HCT116 (cell line): ENCODE data around the gene FOXF1. TPM values are rescaled to one million over a fixed set of nuclear protein-coding genes. Genes with fewer than 3 reads are reported as not detected.

Experiments used
- EZH2phosphoT487 ChIP-seq: fragments of 200-600 bp; IDR thresholded peaks from 2 replicates; pipeline ENCODE4 v1.6.1; 2018; ENCODE audit warnings: antibody characterized with exemption, borderline replicate concordance
- total RNA-seq: library from RNA; stranded (reverse); gene quantifications from one replicate; pipeline ENCODE4 v1.2.1, GENCODE V29; 2021; ENCODE audit not compliant: unreplicated experiment

The FOXF1 gene
- total RNA-seq, 1 experiment from 2014 or later, result 2.4 TPM

DNA sequence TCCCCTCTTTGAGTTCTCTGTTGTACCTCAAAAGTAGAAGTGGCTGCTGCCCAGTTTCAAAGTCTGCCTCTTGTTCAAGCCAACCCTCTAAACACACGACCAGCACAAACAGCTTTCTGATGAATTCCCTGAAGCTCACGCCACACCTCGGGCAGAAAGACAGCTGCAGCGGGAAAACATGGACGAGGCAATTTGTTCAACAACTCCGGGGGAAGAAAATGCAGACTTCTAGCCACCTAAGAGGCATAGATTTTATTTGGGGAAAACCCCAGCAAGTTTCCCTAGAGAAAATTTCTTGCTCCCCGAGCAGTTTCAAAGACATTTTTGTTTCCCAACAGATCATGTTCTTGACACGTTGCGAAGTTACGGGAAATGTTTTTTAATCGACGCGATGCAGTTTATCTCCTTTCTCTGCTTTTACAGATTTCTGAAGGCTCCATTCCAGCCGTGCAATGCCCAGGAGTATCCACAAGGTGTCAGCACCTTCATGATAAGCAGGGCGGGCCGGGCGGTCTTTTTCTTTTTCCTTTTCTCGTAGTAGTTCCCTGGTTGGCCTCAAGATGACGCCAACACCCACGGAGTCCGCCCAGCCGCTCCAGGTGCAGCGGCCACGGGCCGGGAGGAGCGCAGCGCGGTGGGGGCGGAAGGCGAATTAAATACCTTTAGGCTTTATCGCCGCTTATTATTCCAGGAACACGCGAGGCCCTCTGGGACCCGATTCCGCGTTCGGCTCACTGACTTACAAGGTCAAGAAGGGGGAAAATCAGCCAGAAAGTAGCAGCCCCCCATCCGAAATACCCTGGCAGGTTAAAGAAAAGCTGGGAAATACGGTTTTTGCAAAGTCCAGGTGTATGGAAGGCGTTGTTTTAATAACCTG lies 53.4 kb downstream of the FOXF1 start (continued):
- no peak for TF ChIP-seq EZH2phosphoT487
- TF ChIP-seq, all 23 proteins: peak for 5

Other genes starting within 250 kb of the FOXF1 start
- 33.1 TPM for gene MTHFSD, start 44.7 kb downstream of the FOXF1 start, total RNA-seq
- gene FOXC2, start 56.3 kb downstream of the FOXF1 start, total RNA-seq, result 0.22 TPM
- 7.5 TPM for gene FOXL1, start 68.0 kb downstream of the FOXF1 start, total RNA-seq